NCI-H2171 (cell line): Measurements from ENCODE around the gene OLIG1.

Experiments used
- DNase-seq: peaks from one replicate; lab custom pipeline; 2025; lab: John Stamatoyannopoulos, UW

The OLIG1 gene

GRCh38 chr21:33063375-33063883, 6.5 kb upstream of the OLIG1 start:
- no peak for DNase-seq

GRCh38 chr21:33063907-33064622, 5.9 kb upstream of the OLIG1 start:
- no peak for DNase-seq

- DNase-seq = no peak
Observed at GRCh38 chr21:33064623-33065390, 5.1 kb upstream of the OLIG1 start.

GRCh38 chr21:33067043-33067442, 2.9 kb upstream of the OLIG1 start:
- DNase-seq = no peak

- no peak for DNase-seq
Observed at GRCh38 chr21:33067457-33067856, 2.5 kb upstream of the OLIG1 start.

GRCh38 chr21:33069243-33069642, 698 bp upstream of the OLIG1 start:
- no peak for DNase-seq

GRCh38 chr21:33069645-33069993, 322 bp upstream of the OLIG1 start:
- no peak for DNase-seq

- DNase-seq = no peak
Observed at GRCh38 chr21:33070744-33070997, 730 bp downstream of the OLIG1 start.

GRCh38 chr21:33070998-33071769, 1.2 kb downstream of the OLIG1 start:
- no peak for DNase-seq

GRCh38 chr21:33071770-33072306, 1.9 kb downstream of the OLIG1 start:
- no peak for DNase-seq

- DNase-seq = no peak
Observed at GRCh38 chr21:33073636-33074035, 3.7 kb downstream of the OLIG1 start.

- DNase-seq = no peak
Observed at GRCh38 chr21:33075128-33075527, 5.2 kb downstream of the OLIG1 start.

- no peak for DNase-seq
Observed at GRCh38 chr21:33075596-33076195, 5.8 kb downstream of the OLIG1 start.

GRCh38 chr21:33076600-33077329, 6.8 kb downstream of the OLIG1 start:
- DNase-seq = no peak

GRCh38 chr21:33078907-33079582, 9.1 kb downstream of the OLIG1 start:
- DNase-seq = no peak

- DNase-seq = no peak
Observed at GRCh38 chr21:33080376-33080775, 10.4 kb downstream of the OLIG1 start.

- no peak for DNase-seq
Observed at GRCh38 chr21:33080776-33081175, 10.8 kb downstream of the OLIG1 start.

GRCh38 chr21:33088384-33088783, 18.4 kb downstream of the OLIG1 start:
- DNase-seq = no peak

- no peak for DNase-seq
Observed at GRCh38 chr21:33089395-33090119, 19.6 kb downstream of the OLIG1 start.

- DNase-seq = no peak
Observed at GRCh38 chr21:33096426-33096825, 26.5 kb downstream of the OLIG1 start.
